PC-3 (cell line): ENCODE measurements around the gene CMSS1. TPM values are rescaled to one million over a fixed set of nuclear protein-coding genes. Genes with fewer than 3 reads are reported as not detected.
A peak's percentile ranks its signal among the peaks of the same experiment; 100 is the strongest.

Experiments
- ATAC-seq: fragments of 200-7000 bp; cut with Tn5 transposase; 2 replicates; pipeline ENCODE4 v1.9.1; 2020; ENCODE audit warnings: mild to moderate bottlenecking, moderate library complexity
- BruUV-seq: library from RNA; stranded (reverse); fragments of 400-500 nt; replicated peaks from 2 replicates; lab custom pipeline; 2021; lab: Mats Ljungman, UMichigan
- CTCF ChIA-PET: fragments of 300-600 bp; sonication (Branson Sonifier 250); formaldehyde crosslinking; loops from one replicate; lab custom pipeline; 2022; ENCODE audit warnings: antibody characterized with exemption; lab: Charles Lee
- POLR2A ChIA-PET: fragments of 300-600 bp; sonication (Branson Sonifier 250); formaldehyde crosslinking; loops from one replicate; lab custom pipeline; 2022; ENCODE audit warnings: antibody characterized with exemption; ENCODE audit not compliant: unreplicated experiment; lab: Charles Lee
- DNase-seq: peaks from one replicate; pipeline ENCODE4 v3.0.0-alpha.2; 2015
- H2AFZ ChIP-seq: fragments of 300-600 bp; sonication (generic); 2 replicates; pipeline ENCODE4 v1.6.0; 2016; ENCODE audit warnings: antibody characterized with exemption, low read length
- H3F3A ChIP-seq: fragments of 300-600 bp; sonication (generic); one replicate; pipeline ENCODE4 v1.6.0; 2017; ENCODE audit warnings: antibody characterized with exemption, low read length, control low read depth, mild to moderate bottlenecking; ENCODE audit not compliant: unreplicated experiment
- H3K27ac ChIP-seq: fragments of 300-600 bp; sonication (generic); 2 replicates; pipeline ENCODE4 v1.5.1; 2016; ENCODE audit warnings: mild to moderate bottlenecking, low read length
- H3K27me3 ChIP-seq: fragments of 300-600 bp; sonication (generic); 2 replicates; pipeline ENCODE4 v1.6.1; 2016; ENCODE audit warnings: low read length, mixed read lengths
- H3K36me3 ChIP-seq: fragments of 300-600 bp; sonication (generic); 2 replicates; pipeline ENCODE4 v1.6.1; 2016; ENCODE audit warnings: low read depth, mixed run types, low read length, mixed read lengths
- H3K4me1 ChIP-seq: fragments of 300-600 bp; sonication (generic); 2 replicates; pipeline ENCODE4 v1.5.1; 2016; ENCODE audit warnings: low read length; ENCODE audit not compliant: insufficient read depth
- H3K4me2 ChIP-seq: fragments of 300-600 bp; sonication (generic); 2 replicates; pipeline ENCODE4 v1.6.0; 2016; ENCODE audit warnings: low read length
- H3K4me3 ChIP-seq: fragments of 300-600 bp; sonication (generic); 2 replicates; pipeline ENCODE4 v1.5.1; 2016; ENCODE audit warnings: mild to moderate bottlenecking, low read length, mixed read lengths
- H3K79me2 ChIP-seq: fragments of 300-600 bp; sonication (generic); 2 replicates; pipeline ENCODE4 v1.6.1; 2017; ENCODE audit warnings: low read length, mixed read lengths
- H3K9ac ChIP-seq: fragments of 300-600 bp; sonication (generic); 2 replicates; pipeline ENCODE4 v1.6.0; 2016; ENCODE audit warnings: mild to moderate bottlenecking, low read length
- H3K9me2 ChIP-seq: fragments of 300-600 bp; sonication (generic); replicated peaks from 2 replicates; pipeline ENCODE4 v1.6.1; 2016; ENCODE audit warnings: mixed run types, low read length, mixed read lengths
- H3K9me3 ChIP-seq: fragments of 300-600 bp; sonication (generic); 2 replicates; pipeline ENCODE4 v1.6.1; 2016; ENCODE audit warnings: low read length, mixed read lengths
- H4K20me1 ChIP-seq: fragments of 300-600 bp; sonication (generic); 2 replicates; pipeline ENCODE4 v1.6.1; 2016; ENCODE audit warnings: low read length, mixed read lengths
- CTCF ChIP-seq: fragments of 300-600 bp; sonication (generic); conservative IDR thresholded peaks from 2 replicates; pipeline ENCODE4 v1.5.1; 2017; ENCODE audit warnings: antibody characterized with exemption, low read depth, mild to moderate bottlenecking, low read length
- EZH2 ChIP-seq: fragments of 300-600 bp; sonication (generic); IDR thresholded peaks from one replicate; pipeline ENCODE4 v1.6.1; 2017; ENCODE audit warnings: antibody characterized with exemption, mild to moderate bottlenecking, low read length; ENCODE audit not compliant: unreplicated experiment
- EZH2phosphoT487 ChIP-seq: fragments of 300-600 bp; sonication (generic); IDR thresholded peaks from 2 replicates; pipeline ENCODE4 v1.6.1; 2018; ENCODE audit warnings: mild to moderate bottlenecking, antibody characterized with exemption, low read length, borderline replicate concordance
- intact Hi-C: fragments of 100-400 bp; cut with micrococcal nuclease; formaldehyde crosslinking; loops from 2 replicates; pipeline ENCODE4 v1.9.0; 2023
- total RNA-seq: library from RNA; depleted of rRNA; stranded (reverse); fragments of >200 nt; gene quantifications from 2 replicates; pipeline ENCODE4 v1.2.3, GENCODE V29; 2014

The CMSS1 gene
- total RNA-seq, 1 experiment from 2014 or later, result 63.1 TPM

- Histone ChIP-seq H3K4me2 (no peak overlapping the region), H3K4me1 (peaks cover 13% of the 10 kb centered on the region; the same call in 1 of the 2 replicates), H3K27ac (no peak overlapping the region), H3K27me3 (no peaks in the 10 kb centered on the region), H3K4me3 (no peak overlapping the region), H3K9me2 (no peaks in the 10 kb centered on the region), H3K36me3 (no peaks in the 10 kb centered on the region), H2AFZ (no peak overlapping the region), H3K9me3 (no peaks in the 10 kb centered on the region), H4K20me1 (no peaks in the 10 kb centered on the region), H3F3A (no peaks in the 10 kb centered on the region), H3K79me2 (peaks cover 39% of the 10 kb centered on the region), H3K9ac (no peak overlapping the region)
- TF ChIP-seq CTCF, result no peak
- no peak for TF ChIP-seq EZH2
- TF ChIP-seq EZH2phosphoT487, result no peak
- no TSS peak for BruUV-seq
- ChIA-PET CTCF (no interaction called here), POLR2A (no interaction called here)
- no peak for DNase-seq
- ATAC-seq, result no peak
- intact Hi-C loops, result no loop called here
These were observed 58.5 kb downstream of the CMSS1 start for GRCh38 chr3:99875929-99876841.

GRCh38 chr3:99877031-99877579, 59.4 kb downstream of the CMSS1 start:
- Histone ChIP-seq H3K4me1 (peaks cover 9% of the 10 kb centered on the region; the same call in 1 of the 2 replicates), H4K20me1 (no peaks in the 10 kb centered on the region), H3K79me2 (peaks cover 35% of the 10 kb centered on the region), H3K36me3 (no peaks in the 10 kb centered on the region), H3K9me2 (no peaks in the 10 kb centered on the region), H3K4me3 (no peak overlapping the region), H2AFZ (no peak overlapping the region), H3K9ac (no peak overlapping the region), H3K27ac (no peak overlapping the region), H3K27me3 (no peaks in the 10 kb centered on the region), H3K4me2 (no peak overlapping the region), H3K9me3 (no peaks in the 10 kb centered on the region), H3F3A (no peaks in the 10 kb centered on the region)
- no TSS peak for BruUV-seq
- POLR2A ChIA-PET, result interaction anchor here (0.6 kb wide), 1 partner anchor 33 kb away, joined by 3 read pairs; no protein-coding TSS in a partner anchor
- ATAC-seq (no peak), DNase-seq (no peak)
- no peak for TF ChIP-seq EZH2phosphoT487
- no peak for TF ChIP-seq CTCF
- no peak for TF ChIP-seq EZH2
- intact Hi-C loops, result no loop called here
- CTCF ChIA-PET, result no interaction called here

DNA sequence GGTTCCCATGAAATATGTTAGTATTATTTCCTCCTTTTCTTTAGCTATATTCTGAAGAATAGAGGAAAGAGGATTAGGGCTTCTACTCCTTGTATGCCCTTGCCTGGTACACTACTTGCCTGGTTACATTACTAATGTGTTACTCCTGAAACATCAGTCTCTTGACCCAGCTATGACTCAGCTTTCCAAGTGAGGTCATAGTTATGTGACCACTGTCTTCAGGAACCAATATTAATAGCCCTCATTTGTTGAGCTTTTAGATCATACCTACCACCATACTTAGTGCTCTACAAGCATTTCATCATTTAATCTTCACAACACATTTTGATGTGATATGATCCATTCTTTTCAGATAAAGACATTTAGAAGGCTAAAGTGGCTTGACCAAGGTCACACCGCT, 60.3 kb downstream of the CMSS1 start:
- no peak overlapping the region for H3K9ac ChIP-seq
- ATAC-seq (peak; percentile 73), DNase-seq (peak; percentile 71)
- no peak for TF ChIP-seq EZH2phosphoT487
- no peak for TF ChIP-seq EZH2
- no peak for TF ChIP-seq CTCF
- BruUV-seq, result no TSS peak
- H3K27ac ChIP-seq, result no peak overlapping the region
- no peak overlapping the region for H2AFZ ChIP-seq
- H3K4me2 ChIP-seq, result no peak overlapping the region
- no peaks in the 10 kb centered on the region for H3K9me2 ChIP-seq
- H4K20me1 ChIP-seq, result no peaks in the 10 kb centered on the region
- no peaks in the 10 kb centered on the region for H3K9me3 ChIP-seq
- no peaks in the 10 kb centered on the region for H3F3A ChIP-seq
- intact Hi-C loops, result no loop called here
- H3K4me3 ChIP-seq, result no peak overlapping the region
- CTCF ChIA-PET, result no interaction called here
- POLR2A ChIA-PET, result no interaction called here
- no peaks in the 10 kb centered on the region for H3K27me3 ChIP-seq
- peaks cover 9% of the 10 kb centered on the region; the same call in 1 of the 2 replicates for H3K4me1 ChIP-seq
- H3K36me3 ChIP-seq, result no peaks in the 10 kb centered on the region
- peaks cover 35% of the 10 kb centered on the region for H3K79me2 ChIP-seq
